ENCODE data around the gene ISYNA1.

- no peak for TF ChIP-seq POLR2AphosphoS5 (IDR thresholded peaks at IDR 0.05)
- no peak for TF ChIP-seq CTCF (IDR thresholded peaks at IDR 0.05)
- no peak for TF ChIP-seq POLR2A (IDR thresholded peaks at IDR 0.05; ENCODE audit: low read depth)
- no peak for TF ChIP-seq EP300 (IDR thresholded peaks at IDR 0.05)
Measured at GRCh38 chr19:18430417-18431144, 7.4 kb downstream of the ISYNA1 start.

Measured in esophagus muscularis mucosa (tissue), 4 donors.